HepG2 (cell line): ENCODE data around the gene TPRN. TPM values are rescaled to one million over a fixed set of nuclear protein-coding genes. Genes with fewer than 3 reads are reported as not detected.
A peak's percentile ranks its signal among the peaks of the same experiment; 100 is the strongest.

Experiments
- ARID2 ChIP-seq: sonication (generic); formaldehyde crosslinking; IDR thresholded peaks from 2 replicates; pipeline ENCODE4 v1.8.1; 2022; ENCODE audit warnings: mild to moderate bottlenecking, missing genetic modification reagents, borderline replicate concordance
- EZH2 ChIP-seq: conservative IDR thresholded peaks from 2 replicates; pipeline ENCODE4 v1.6.1; 2012; ENCODE audit warnings: mild to moderate bottlenecking, low read depth, low read length, moderate library complexity
- FOXO1 ChIP-seq: sonication (generic); formaldehyde crosslinking; IDR thresholded peaks from 2 replicates; pipeline ENCODE4 v1.4.0; 2020; ENCODE audit warnings: missing genetic modification reagents
- GZF1 ChIP-seq: sonication (generic); formaldehyde crosslinking; IDR thresholded peaks from 2 replicates; pipeline ENCODE4 v1.5.1; 2020; ENCODE audit warnings: mild to moderate bottlenecking, missing genetic modification reagents
- HNF4G ChIP-seq, 2 experiments: sonication (generic) in 1 of 2; formaldehyde crosslinking in 1 of 2; IDR thresholded peaks; 2 replicates each; pipeline versions ENCODE4 v1.4.0 to v1.6.1; 2011 to 2020; ENCODE audit warnings: borderline replicate concordance in 2 of 2, low read depth in 2 of 2, mild to moderate bottlenecking in 2 of 2, low read length in 1 of 2, missing genetic modification reagents in 1 of 2, moderate library complexity in 1 of 2
- HNRNPUL1 ChIP-seq: fragments of 200-400 bp; formaldehyde crosslinking; IDR thresholded peaks from 2 replicates; pipeline ENCODE4 v1.6.1; 2017; ENCODE audit warnings: low read depth, mild to moderate bottlenecking, low read length, moderate library complexity
- MEIS1 ChIP-seq: sonication (generic); formaldehyde crosslinking; IDR thresholded peaks from 2 replicates; pipeline ENCODE4 v1.9.0; 2021; ENCODE audit warnings: mild to moderate bottlenecking, missing genetic modification reagents, moderate library complexity, borderline replicate concordance
- PAF1 ChIP-seq: IDR thresholded peaks from 2 replicates; pipeline ENCODE4 v1.6.1; 2016; ENCODE audit warnings: missing genetic modification reagents, missing compliant biosample characterization
- PHB2 ChIP-seq: fragments of 450-650 bp; IDR thresholded peaks from 2 replicates; pipeline ENCODE4 v1.6.1; 2018; ENCODE audit not compliant: partially characterized antibody
- ZBTB42 ChIP-seq: sonication (generic); formaldehyde crosslinking; IDR thresholded peaks from 2 replicates; pipeline ENCODE4 v1.5.0; 2020; ENCODE audit warnings: mild to moderate bottlenecking, missing genetic modification reagents
- ZFP36 ChIP-seq: fragments of 150-350 bp; IDR thresholded peaks from 2 replicates; pipeline ENCODE4 v1.6.1; 2018; ENCODE audit warnings: borderline replicate concordance, low read length, low read depth; ENCODE audit not compliant: partially characterized antibody
- ZNF207 ChIP-seq: fragments of 450-650 bp; IDR thresholded peaks from 2 replicates; pipeline ENCODE4 v1.6.1; 2016; ENCODE audit warnings: antibody characterized with exemption, borderline replicate concordance
- ZNF225 ChIP-seq: sonication (generic); formaldehyde crosslinking; IDR thresholded peaks from 2 replicates; pipeline ENCODE4 v1.4.0; 2020; ENCODE audit warnings: mild to moderate bottlenecking, missing genetic modification reagents
- ZNF3 ChIP-seq: IDR thresholded peaks from 2 replicates; pipeline ENCODE4 v1.7.0; 2017; ENCODE audit warnings: inconsistent platforms
- polyA plus RNA-seq, 8 experiments: library from polyadenylated mRNA; depleted of rRNA in 3 of 8; stranded (reverse) in 7 of 8; unstranded in 1 of 8; fragments of >200 nt; fragmentation: Illumina TruSeq in 4 of 8; extraction: Trizol in 4 of 8; gene quantifications; 2 replicates each; pipeline versions ENCODE4 v1.2.1 to v1.2.3, GENCODE V29; 2011 to 2016; ENCODE audit warnings: low read depth in 4 of 8, missing spikeins in 1 of 8, mixed read lengths in 1 of 8; ENCODE audit not compliant: insufficient read depth in 1 of 8
- total RNA-seq, 5 experiments: library from RNA; depleted of rRNA; stranded (reverse); fragments of >200 nt; fragmentation: Illumina TruSeq; extraction: Trizol; gene quantifications; 2 replicates each; pipeline ENCODE4 v1.2.3, GENCODE V29; 2016; ENCODE audit warnings: low read depth in 1 of 5
- TF ChIP-seq, protein P1 (sequence below): sonication (generic); formaldehyde crosslinking; IDR thresholded peaks from 2 replicates; pipeline ENCODE4 v1.4.0; 2020; ENCODE audit warnings: missing genetic modification reagents, borderline replicate concordance
- TF ChIP-seq, protein P2 (sequence below): IDR thresholded peaks from 2 replicates; pipeline ENCODE4 v1.6.1; 2016; ENCODE audit warnings: missing genetic modification reagents, missing compliant biosample characterization
- TF ChIP-seq, protein P3 (sequence below): sonication (generic); formaldehyde crosslinking; IDR thresholded peaks from 2 replicates; pipeline ENCODE4 v1.8.0; 2023; ENCODE audit warnings: mild to moderate bottlenecking, missing genetic modification reagents
- TF ChIP-seq, protein P4 (sequence below): sonication (generic); formaldehyde crosslinking; IDR thresholded peaks from 2 replicates; pipeline ENCODE4 v1.4.0; 2020; ENCODE audit warnings: missing genetic modification reagents

TPRN gene
- total and polyA plus RNA-seq, 2 of the 13 experiments (the other 11 are each of a cell fraction or from before 2014, with no cell fraction given) = 10.1 to 19.2 TPM

DNA sequence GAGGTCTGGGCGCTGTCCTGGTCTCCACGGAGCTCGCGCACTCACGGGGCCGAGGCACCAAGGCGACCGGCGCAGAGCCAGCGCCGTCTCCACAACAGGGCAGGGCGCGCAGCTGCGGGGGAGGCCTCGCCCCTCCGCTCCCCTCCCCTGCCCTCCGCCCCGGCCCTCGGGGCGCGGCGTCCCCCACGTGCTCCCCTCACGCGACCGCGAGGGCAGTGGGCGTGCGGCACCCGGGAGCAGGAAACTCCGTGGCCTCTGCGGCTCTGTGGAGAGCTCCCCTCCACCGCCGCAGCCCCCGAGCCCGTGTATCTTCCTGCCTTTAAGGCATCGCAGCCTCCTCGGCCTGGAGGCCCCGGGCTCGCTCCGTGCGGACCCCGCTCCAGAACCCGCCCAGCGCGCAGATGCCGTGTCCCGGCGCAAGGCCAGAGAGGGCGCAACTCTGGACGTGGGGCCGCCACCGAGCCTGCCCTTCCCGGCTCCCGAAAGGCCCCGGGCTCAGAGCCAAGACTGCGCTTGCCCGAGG lies 39.8 kb upstream of the TPRN start (continued):
- TF ChIP-seq, protein P1, sequence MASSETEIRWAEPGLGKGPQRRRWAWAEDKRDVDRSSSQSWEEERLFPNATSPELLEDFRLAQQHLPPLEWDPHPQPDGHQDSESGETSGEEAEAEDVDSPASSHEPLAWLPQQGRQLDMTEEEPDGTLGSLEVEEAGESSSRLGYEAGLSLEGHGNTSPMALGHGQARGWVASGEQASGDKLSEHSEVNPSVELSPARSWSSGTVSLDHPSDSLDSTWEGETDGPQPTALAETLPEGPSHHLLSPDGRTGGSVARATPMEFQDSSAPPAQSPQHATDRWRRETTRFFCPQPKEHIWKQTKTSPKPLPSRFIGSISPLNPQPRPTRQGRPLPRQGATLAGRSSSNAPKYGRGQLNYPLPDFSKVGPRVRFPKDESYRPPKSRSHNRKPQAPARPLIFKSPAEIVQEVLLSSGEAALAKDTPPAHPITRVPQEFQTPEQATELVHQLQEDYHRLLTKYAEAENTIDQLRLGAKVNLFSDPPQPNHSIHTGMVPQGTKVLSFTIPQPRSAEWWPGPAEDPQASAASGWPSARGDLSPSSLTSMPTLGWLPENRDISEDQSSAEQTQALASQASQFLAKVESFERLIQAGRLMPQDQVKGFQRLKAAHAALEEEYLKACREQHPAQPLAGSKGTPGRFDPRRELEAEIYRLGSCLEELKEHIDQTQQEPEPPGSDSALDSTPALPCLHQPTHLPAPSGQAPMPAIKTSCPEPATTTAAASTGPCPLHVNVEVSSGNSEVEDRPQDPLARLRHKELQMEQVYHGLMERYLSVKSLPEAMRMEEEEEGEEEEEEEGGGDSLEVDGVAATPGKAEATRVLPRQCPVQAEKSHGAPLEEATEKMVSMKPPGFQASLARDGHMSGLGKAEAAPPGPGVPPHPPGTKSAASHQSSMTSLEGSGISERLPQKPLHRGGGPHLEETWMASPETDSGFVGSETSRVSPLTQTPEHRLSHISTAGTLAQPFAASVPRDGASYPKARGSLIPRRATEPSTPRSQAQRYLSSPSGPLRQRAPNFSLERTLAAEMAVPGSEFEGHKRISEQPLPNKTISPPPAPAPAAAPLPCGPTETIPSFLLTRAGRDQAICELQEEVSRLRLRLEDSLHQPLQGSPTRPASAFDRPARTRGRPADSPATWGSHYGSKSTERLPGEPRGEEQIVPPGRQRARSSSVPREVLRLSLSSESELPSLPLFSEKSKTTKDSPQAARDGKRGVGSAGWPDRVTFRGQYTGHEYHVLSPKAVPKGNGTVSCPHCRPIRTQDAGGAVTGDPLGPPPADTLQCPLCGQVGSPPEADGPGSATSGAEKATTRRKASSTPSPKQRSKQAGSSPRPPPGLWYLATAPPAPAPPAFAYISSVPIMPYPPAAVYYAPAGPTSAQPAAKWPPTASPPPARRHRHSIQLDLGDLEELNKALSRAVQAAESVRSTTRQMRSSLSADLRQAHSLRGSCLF (CRISPR knock-in tag) = no peak
- TF ChIP-seq ZNF207 = no peak
- no peak for TF ChIP-seq ZBTB42 (CRISPR knock-in tag)
- TF ChIP-seq MEIS1 (CRISPR knock-in tag) = no peak; the same call in 1 of the 2 replicates
- TF ChIP-seq HNF4G (IDR thresholded peaks at IDR 0.05; ENCODE audit: borderline replicate concordance, low read depth, low read length) = 0 out of 2 replicates have a peak, but pooled peaks have one; percentile 10
- TF ChIP-seq HNF4G (CRISPR knock-in tag; IDR thresholded peaks at IDR 0.05; ENCODE audit: borderline replicate concordance, low read depth) = no peak
- no peak for TF ChIP-seq PHB2
- no peak for TF ChIP-seq EZH2
- TF ChIP-seq HNRNPUL1 = no peak
- TF ChIP-seq ZNF225 (CRISPR knock-in tag) = peak; percentile 86
- TF ChIP-seq, protein P2, sequence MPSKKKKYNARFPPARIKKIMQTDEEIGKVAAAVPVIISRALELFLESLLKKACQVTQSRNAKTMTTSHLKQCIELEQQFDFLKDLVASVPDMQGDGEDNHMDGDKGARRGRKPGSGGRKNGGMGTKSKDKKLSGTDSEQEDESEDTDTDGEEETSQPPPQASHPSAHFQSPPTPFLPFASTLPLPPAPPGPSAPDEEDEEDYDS (CRISPR knock-in tag) = no peak
- TF ChIP-seq, protein P3, sequence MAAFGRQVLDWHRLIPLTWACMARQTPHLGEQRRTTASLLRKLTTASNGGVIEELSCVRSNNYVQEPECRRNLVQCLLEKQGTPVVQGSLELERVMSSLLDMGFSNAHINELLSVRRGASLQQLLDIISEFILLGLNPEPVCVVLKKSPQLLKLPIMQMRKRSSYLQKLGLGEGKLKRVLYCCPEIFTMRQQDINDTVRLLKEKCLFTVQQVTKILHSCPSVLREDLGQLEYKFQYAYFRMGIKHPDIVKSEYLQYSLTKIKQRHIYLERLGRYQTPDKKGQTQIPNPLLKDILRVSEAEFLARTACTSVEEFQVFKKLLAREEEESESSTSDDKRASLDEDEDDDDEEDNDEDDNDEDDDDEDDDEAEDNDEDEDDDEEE (CRISPR knock-in tag) = peak; percentile 97
- TF ChIP-seq FOXO1 (CRISPR knock-in tag) = no peak
- peak; percentile 25; the same call in 1 of the 2 replicates for TF ChIP-seq GZF1
- no peak for TF ChIP-seq PAF1 (CRISPR knock-in tag)
- TF ChIP-seq ZNF3 (CRISPR knock-in tag) = no peak
- no peak for TF ChIP-seq ZFP36
- TF ChIP-seq, protein P4, sequence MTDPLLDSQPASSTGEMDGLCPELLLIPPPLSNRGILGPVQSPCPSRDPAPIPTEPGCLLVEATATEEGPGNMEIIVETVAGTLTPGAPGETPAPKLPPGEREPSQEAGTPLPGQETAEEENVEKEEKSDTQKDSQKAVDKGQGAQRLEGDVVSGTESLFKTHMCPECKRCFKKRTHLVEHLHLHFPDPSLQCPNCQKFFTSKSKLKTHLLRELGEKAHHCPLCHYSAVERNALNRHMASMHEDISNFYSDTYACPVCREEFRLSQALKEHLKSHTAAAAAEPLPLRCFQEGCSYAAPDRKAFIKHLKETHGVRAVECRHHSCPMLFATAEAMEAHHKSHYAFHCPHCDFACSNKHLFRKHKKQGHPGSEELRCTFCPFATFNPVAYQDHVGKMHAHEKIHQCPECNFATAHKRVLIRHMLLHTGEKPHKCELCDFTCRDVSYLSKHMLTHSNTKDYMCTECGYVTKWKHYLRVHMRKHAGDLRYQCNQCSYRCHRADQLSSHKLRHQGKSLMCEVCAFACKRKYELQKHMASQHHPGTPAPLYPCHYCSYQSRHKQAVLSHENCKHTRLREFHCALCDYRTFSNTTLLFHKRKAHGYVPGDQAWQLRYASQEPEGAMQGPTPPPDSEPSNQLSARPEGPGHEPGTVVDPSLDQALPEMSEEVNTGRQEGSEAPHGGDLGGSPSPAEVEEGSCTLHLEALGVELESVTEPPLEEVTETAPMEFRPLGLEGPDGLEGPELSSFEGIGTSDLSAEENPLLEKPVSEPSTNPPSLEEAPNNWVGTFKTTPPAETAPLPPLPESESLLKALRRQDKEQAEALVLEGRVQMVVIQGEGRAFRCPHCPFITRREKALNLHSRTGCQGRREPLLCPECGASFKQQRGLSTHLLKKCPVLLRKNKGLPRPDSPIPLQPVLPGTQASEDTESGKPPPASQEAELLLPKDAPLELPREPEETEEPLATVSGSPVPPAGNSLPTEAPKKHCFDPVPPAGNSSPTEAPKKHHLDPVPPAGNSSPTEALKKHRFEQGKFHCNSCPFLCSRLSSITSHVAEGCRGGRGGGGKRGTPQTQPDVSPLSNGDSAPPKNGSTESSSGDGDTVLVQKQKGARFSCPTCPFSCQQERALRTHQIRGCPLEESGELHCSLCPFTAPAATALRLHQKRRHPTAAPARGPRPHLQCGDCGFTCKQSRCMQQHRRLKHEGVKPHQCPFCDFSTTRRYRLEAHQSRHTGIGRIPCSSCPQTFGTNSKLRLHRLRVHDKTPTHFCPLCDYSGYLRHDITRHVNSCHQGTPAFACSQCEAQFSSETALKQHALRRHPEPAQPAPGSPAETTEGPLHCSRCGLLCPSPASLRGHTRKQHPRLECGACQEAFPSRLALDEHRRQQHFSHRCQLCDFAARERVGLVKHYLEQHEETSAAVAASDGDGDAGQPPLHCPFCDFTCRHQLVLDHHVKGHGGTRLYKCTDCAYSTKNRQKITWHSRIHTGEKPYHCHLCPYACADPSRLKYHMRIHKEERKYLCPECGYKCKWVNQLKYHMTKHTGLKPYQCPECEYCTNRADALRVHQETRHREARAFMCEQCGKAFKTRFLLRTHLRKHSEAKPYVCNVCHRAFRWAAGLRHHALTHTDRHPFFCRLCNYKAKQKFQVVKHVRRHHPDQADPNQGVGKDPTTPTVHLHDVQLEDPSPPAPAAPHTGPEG (CRISPR knock-in tag) = peak; percentile 73
- no peak for TF ChIP-seq ARID2 (CRISPR knock-in tag)
